Hematopoietic multipotent progenitor cell (in vitro differentiated cells): ENCODE data around the gene PLK2. TPM values are rescaled to one million over a fixed set of nuclear protein-coding genes. Genes with fewer than 3 reads are reported as not detected.

Experiments
- total RNA-seq: library from RNA; depleted of rRNA; stranded (reverse); fragments of >200 nt; gene quantifications from one replicate; pipeline ENCODE4 v1.2.3, GENCODE V29; 2012

PLK2 gene
- total RNA-seq, 1 donor = 44.2 TPM

Other genes with a start within 250 kb of the PLK2 start
- gene GAPT, start 31.3 kb upstream of the PLK2 start, total RNA-seq = 24.5 TPM
- gene RAB3C, start 123.0 kb upstream of the PLK2 start, total RNA-seq = 0.27 TPM